Measurements from ENCODE around the gene UBE2U.

Gene UBE2U

DNA sequence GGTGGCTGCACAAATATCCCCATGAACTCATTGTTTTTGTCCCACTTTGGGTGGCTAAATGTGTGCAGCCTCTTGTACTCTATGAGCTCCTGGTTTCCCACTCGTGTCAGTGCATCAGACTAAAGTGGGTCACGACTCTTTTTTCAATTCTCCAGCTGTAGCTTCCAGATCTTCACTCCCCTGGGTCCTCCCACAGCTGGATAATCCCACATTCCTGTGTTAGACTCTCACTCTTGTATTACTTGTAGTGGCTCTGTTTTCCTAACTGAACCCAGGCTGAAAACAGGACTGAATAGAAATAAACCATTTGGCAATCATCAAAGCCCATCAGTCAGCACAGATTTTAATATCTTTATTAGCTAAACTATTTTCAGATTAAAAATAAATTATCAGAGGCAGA is 60.4 kb downstream of the UBE2U start:
- H3K27me3 ChIP-seq (ENCODE audit: insufficient read depth, poor library complexity, severe bottlenecking), result no peaks in the 10 kb centered on the region
- no peak for DNase-seq (ENCODE audit: low spot score)
- H3K4me3 ChIP-seq (ENCODE audit: severe bottlenecking), result no peak overlapping the region
- H3K4me1 ChIP-seq (ENCODE audit: insufficient read depth, poor library complexity, severe bottlenecking), result peaks cover 15% of the 10 kb centered on the region
- no peak for ATAC-seq (ENCODE audit: low read depth)
- H3K9me3 ChIP-seq (ENCODE audit: severe bottlenecking), result no peaks in the 10 kb centered on the region
- TF ChIP-seq, protein P1, sequence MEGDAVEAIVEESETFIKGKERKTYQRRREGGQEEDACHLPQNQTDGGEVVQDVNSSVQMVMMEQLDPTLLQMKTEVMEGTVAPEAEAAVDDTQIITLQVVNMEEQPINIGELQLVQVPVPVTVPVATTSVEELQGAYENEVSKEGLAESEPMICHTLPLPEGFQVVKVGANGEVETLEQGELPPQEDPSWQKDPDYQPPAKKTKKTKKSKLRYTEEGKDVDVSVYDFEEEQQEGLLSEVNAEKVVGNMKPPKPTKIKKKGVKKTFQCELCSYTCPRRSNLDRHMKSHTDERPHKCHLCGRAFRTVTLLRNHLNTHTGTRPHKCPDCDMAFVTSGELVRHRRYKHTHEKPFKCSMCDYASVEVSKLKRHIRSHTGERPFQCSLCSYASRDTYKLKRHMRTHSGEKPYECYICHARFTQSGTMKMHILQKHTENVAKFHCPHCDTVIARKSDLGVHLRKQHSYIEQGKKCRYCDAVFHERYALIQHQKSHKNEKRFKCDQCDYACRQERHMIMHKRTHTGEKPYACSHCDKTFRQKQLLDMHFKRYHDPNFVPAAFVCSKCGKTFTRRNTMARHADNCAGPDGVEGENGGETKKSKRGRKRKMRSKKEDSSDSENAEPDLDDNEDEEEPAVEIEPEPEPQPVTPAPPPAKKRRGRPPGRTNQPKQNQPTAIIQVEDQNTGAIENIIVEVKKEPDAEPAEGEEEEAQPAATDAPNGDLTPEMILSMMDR (IDR thresholded peaks at IDR 0.05; ENCODE audit: poor library complexity, severe bottlenecking), result no peak
- H3K36me3 ChIP-seq (ENCODE audit: low read depth), result no peaks in the 10 kb centered on the region
- H3K27ac ChIP-seq (ENCODE audit: poor library complexity, severe bottlenecking), result no peak overlapping the region

DNA sequence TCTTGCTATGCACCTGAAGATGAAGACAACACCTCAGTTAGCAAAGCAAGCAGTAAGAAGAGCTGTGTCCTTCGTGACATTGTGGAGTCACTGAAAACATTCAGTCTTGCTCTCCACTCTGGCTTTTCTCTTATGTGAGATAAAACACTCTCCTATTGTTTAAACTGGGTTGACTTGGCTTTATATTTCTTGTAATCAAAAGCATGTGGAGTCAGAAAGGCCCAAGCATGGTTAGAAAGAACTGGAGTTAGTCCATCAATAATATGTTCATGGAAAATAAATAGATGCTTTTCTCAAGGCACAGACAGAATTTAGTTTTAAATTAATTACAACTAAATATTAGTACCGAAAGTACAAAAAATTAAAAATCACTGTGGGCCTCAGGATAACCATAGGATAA is 61.7 kb downstream of the UBE2U start:
- Histone ChIP-seq H3K9me3 (ENCODE audit: severe bottlenecking) (no peaks in the 10 kb centered on the region), H3K4me3 (ENCODE audit: severe bottlenecking) (no peak overlapping the region), H3K27ac (ENCODE audit: poor library complexity, severe bottlenecking) (no peak overlapping the region), H3K27me3 (ENCODE audit: insufficient read depth, poor library complexity, severe bottlenecking) (no peaks in the 10 kb centered on the region), H3K4me1 (ENCODE audit: insufficient read depth, poor library complexity, severe bottlenecking) (peaks cover 15% of the 10 kb centered on the region), H3K36me3 (ENCODE audit: low read depth) (no peaks in the 10 kb centered on the region)
- no peak for ATAC-seq (ENCODE audit: low read depth)
- TF ChIP-seq, protein P1 (IDR thresholded peaks at IDR 0.05; ENCODE audit: poor library complexity, severe bottlenecking), result no peak
- DNase-seq (ENCODE audit: low spot score), result no peak

DNA sequence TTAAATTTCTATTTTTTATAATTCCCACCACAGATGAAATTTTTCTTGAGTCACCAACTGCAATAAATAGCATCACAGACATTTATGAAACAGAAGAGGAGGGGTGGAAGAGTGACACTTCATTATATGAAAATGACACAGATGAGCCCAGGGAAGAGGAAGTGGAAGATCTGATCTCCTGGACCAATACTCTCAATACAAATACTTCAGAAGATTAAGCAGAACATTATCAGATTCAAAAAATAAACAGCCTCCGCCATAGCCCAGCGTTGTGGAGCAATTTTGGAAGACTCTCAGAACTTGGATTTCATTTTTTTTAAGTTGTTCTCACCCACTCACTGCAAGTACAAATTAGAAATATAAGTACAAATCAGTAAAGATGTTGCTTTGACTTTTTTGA is 63.6 kb downstream of the UBE2U start:
- Histone ChIP-seq H3K27me3 (ENCODE audit: insufficient read depth, poor library complexity, severe bottlenecking) (no peaks in the 10 kb centered on the region), H3K27ac (ENCODE audit: poor library complexity, severe bottlenecking) (no peak overlapping the region), H3K36me3 (ENCODE audit: low read depth) (no peaks in the 10 kb centered on the region), H3K4me3 (ENCODE audit: severe bottlenecking) (no peak overlapping the region), H3K4me1 (ENCODE audit: insufficient read depth, poor library complexity, severe bottlenecking) (peaks cover 15% of the 10 kb centered on the region), H3K9me3 (ENCODE audit: severe bottlenecking) (no peaks in the 10 kb centered on the region)
- TF ChIP-seq, protein P1 (IDR thresholded peaks at IDR 0.05; ENCODE audit: poor library complexity, severe bottlenecking), result no peak
- ATAC-seq (ENCODE audit: low read depth) (no peak), DNase-seq (ENCODE audit: low spot score) (no peak)

DNA sequence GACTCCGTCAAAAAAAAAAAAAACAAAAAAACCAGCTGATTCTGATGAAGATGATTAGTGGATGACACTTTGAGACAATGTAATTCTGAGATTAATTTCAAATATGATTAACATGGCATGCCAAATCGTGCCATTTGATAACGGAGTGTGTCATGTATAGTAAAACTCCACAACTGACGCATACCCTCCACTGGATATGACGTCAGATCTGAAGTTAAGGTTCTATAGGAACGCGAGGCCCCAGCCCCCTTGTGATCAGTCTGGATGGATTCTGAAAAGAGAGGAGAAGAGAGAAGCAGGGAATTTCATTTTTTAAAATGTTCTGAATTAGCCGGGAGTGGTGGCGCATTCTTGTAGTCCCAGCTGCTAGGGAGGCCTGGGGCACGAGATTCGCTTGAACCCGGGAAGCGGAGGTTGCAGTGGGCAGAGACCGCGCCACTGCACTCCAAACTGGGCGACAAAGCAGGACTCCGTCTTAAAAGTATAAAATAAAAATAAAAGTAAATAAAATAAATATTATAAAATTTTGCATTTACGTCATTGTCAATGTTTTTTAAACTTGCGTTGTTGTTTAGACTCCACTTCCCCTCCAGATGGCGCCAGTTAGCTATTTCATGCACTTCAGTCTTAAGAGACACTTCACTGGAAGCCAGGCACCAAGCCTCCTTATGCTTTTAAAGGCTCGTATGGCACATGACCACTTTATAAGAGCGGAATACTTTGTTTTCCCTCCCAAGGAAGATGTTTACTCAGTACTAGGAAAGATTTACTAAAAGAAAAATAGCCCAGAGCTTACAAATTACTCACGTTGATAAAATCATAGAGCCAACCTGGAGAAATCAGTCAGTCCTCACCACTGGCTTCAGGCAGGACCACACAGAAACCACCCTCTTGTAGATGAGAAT is 65.5 kb downstream of the UBE2U start:
- no peak for DNase-seq (ENCODE audit: low spot score)
- Histone ChIP-seq H3K4me1 (ENCODE audit: insufficient read depth, poor library complexity, severe bottlenecking) (peaks cover 5% of the 10 kb centered on the region), H3K27me3 (ENCODE audit: insufficient read depth, poor library complexity, severe bottlenecking) (no peaks in the 10 kb centered on the region), H3K36me3 (ENCODE audit: low read depth) (no peaks in the 10 kb centered on the region), H3K27ac (ENCODE audit: poor library complexity, severe bottlenecking) (no peak overlapping the region), H3K4me3 (ENCODE audit: severe bottlenecking) (no peak overlapping the region), H3K9me3 (ENCODE audit: severe bottlenecking) (no peaks in the 10 kb centered on the region)
- ATAC-seq (ENCODE audit: low read depth), result peak; percentile 72; the same call in 2 of the 3 replicates
- TF ChIP-seq, protein P1 (IDR thresholded peaks at IDR 0.05; ENCODE audit: poor library complexity, severe bottlenecking), result peak; percentile 83

DNA sequence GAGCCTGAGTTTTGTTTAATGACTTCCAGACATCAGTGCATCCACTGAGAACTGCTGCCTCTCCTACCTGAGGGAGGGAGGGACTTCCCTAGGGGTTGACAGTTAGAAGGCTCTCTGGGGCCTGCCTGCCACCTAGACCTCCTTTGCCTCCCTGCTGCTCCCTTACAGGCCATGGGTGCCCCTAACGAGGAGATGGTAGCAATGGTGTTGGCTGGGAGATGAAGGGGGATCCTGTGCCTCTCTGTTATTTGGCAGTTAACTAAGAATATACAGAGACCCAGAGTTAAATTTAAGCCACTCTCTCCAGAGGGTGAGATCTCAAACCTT is 66.1 kb downstream of the UBE2U start:
- H3K27ac ChIP-seq (ENCODE audit: poor library complexity, severe bottlenecking), result no peak overlapping the region
- no peaks in the 10 kb centered on the region for H3K9me3 ChIP-seq (ENCODE audit: severe bottlenecking)
- no peak for DNase-seq (ENCODE audit: low spot score)
- no peak for ATAC-seq (ENCODE audit: low read depth)
- no peaks in the 10 kb centered on the region for H3K4me1 ChIP-seq (ENCODE audit: insufficient read depth, poor library complexity, severe bottlenecking)
- no peak overlapping the region for H3K4me3 ChIP-seq (ENCODE audit: severe bottlenecking)
- no peaks in the 10 kb centered on the region for H3K27me3 ChIP-seq (ENCODE audit: insufficient read depth, poor library complexity, severe bottlenecking)
- no peaks in the 10 kb centered on the region for H3K36me3 ChIP-seq (ENCODE audit: low read depth)
- TF ChIP-seq, protein P1 (IDR thresholded peaks at IDR 0.05; ENCODE audit: poor library complexity, severe bottlenecking), result no peak

All from RWPE2 (cell line).